ENCODE data around the gene PRUNE2.
"Not testable (repeated sequence)": the region's sequence is repeated elsewhere in the genome, so short reads cannot be mapped to it uniquely, and the experiment has no call there.

Gene PRUNE2

DNA sequence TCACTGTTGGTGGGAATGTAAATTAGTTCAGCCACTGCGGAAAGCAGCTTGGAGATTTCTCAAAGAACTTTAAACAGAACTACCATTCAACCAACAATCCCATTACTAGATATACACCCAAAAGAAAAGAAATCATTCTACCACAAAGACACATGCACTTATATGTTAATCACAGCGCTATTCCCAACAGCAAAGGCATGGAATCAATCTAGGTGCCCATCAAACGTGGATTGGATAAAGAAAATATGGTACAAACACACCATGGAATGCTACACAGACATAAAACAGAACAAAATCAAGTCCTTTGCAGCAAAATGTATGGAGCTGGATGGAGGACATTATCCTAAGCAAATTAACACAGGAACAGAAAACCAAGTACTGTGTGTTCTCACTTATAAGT is 42.1 kb downstream of the PRUNE2 start:
- no peaks in the 10 kb centered on the region for H3K27me3 ChIP-seq (ENCODE audit: control insufficient read depth, insufficient read depth, low read length)
- H3K36me3 ChIP-seq (ENCODE audit: insufficient read depth, low read length), result no peaks in the 10 kb centered on the region
- H3K4me2 ChIP-seq (ENCODE audit: low read length), result no peak overlapping the region
- no peaks in the 10 kb centered on the region for H3K9me3 ChIP-seq (replicated peaks; ENCODE audit: low read length)
- H3K4me3 ChIP-seq (ENCODE audit: low read length), result no peak overlapping the region
- H3K9ac ChIP-seq (ENCODE audit: low read depth, low read length), result no peak overlapping the region
- H3K4me1 ChIP-seq (ENCODE audit: control insufficient read depth, insufficient read depth, low read length), result peaks cover 26% of the 10 kb centered on the region

DNA sequence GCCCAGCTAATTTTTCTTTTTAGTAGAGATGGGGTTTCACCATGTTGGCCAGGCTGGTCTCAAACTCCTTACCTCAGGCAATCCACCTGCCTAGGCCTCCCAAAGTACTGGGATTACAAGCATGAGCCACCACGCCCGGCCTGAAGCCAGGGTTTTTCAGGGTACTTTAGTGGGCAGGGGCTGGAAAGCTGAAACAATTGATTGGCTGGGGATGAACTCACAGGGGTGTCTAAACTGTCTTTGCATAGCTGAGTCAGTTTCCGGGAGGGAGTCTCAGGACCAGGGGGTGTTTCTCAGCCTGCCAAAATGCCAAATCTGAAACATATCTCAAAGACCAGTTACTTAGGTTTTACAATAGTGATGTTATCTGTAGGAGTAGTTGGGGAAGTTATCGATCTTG is 46.1 kb downstream of the PRUNE2 start:
- Histone ChIP-seq H3K4me2 (ENCODE audit: low read length) (no peak overlapping the region), H3K27me3 (ENCODE audit: control insufficient read depth, insufficient read depth, low read length) (no peaks in the 10 kb centered on the region), H3K36me3 (ENCODE audit: insufficient read depth, low read length) (no peaks in the 10 kb centered on the region), H3K9ac (ENCODE audit: low read depth, low read length) (no peak overlapping the region), H3K4me1 (ENCODE audit: control insufficient read depth, insufficient read depth, low read length) (no peaks in the 10 kb centered on the region), H3K4me3 (ENCODE audit: low read length) (no peak overlapping the region), H3K9me3 (replicated peaks; ENCODE audit: low read length) (no peaks in the 10 kb centered on the region)

GRCh38 chr9:76858248-76858647 is 47.7 kb downstream of the PRUNE2 start:
- H3K4me1 ChIP-seq (ENCODE audit: control insufficient read depth, insufficient read depth, low read length); H3K4me2 ChIP-seq (ENCODE audit: low read length); H3K9me3 ChIP-seq (replicated peaks; ENCODE audit: low read length); H3K4me3 ChIP-seq (ENCODE audit: low read length); H3K27me3 ChIP-seq (ENCODE audit: control insufficient read depth, insufficient read depth, low read length); H3K9ac ChIP-seq (ENCODE audit: low read depth, low read length); H3K36me3 ChIP-seq (ENCODE audit: insufficient read depth, low read length): not testable (repeated sequence)

DNA sequence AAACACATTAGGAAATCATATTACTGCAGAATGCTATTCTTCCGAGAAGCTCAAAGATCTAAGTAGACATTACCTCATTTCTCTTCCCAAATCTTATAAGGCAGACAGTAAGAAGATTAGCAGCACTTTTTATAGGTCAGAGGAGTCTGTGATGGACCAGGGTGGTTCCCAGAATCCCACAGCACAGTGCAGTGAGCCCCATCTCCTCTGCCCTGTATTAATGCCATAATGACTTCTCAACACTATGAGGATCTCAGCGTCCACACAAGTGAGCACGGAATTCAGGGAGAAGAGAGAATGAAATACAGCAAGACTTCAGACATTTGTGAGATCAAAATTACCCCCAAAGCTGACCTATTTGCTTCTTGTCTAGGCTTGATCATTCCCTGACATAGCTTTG is 49.9 kb downstream of the PRUNE2 start:
- Histone ChIP-seq H3K4me2 (ENCODE audit: low read length) (no peak overlapping the region), H3K9me3 (replicated peaks; ENCODE audit: low read length) (no peaks in the 10 kb centered on the region), H3K36me3 (ENCODE audit: insufficient read depth, low read length) (no peaks in the 10 kb centered on the region), H3K9ac (ENCODE audit: low read depth, low read length) (no peak overlapping the region), H3K4me1 (ENCODE audit: control insufficient read depth, insufficient read depth, low read length) (no peaks in the 10 kb centered on the region), H3K27me3 (ENCODE audit: control insufficient read depth, insufficient read depth, low read length) (no peaks in the 10 kb centered on the region), H3K4me3 (ENCODE audit: low read length) (no peak overlapping the region)

DNA sequence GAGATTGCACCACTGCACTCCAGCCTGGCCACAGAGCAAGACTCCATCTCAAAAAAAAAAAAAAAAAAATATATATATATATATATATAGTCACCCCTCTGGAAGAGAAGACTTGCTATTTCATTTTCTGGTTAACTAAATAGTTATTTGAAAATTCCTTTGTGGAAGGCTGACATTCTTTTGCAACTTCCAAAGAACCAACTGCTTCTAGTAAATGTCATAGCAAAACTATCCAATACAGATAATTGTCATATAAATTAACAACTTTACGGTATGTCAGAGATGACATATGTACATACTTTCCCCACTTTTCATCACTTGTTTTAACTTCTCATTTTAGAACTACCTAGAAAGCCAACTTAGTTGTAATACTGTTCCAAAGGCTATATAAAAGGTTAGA is 50.9 kb downstream of the PRUNE2 start:
- Histone ChIP-seq H3K9ac (ENCODE audit: low read depth, low read length) (no peak overlapping the region), H3K27me3 (ENCODE audit: control insufficient read depth, insufficient read depth, low read length) (no peaks in the 10 kb centered on the region), H3K36me3 (ENCODE audit: insufficient read depth, low read length) (no peaks in the 10 kb centered on the region), H3K4me1 (ENCODE audit: control insufficient read depth, insufficient read depth, low read length) (no peaks in the 10 kb centered on the region), H3K9me3 (replicated peaks; ENCODE audit: low read length) (no peaks in the 10 kb centered on the region), H3K4me2 (ENCODE audit: low read length) (no peak overlapping the region), H3K4me3 (ENCODE audit: low read length) (no peak overlapping the region)

DNA sequence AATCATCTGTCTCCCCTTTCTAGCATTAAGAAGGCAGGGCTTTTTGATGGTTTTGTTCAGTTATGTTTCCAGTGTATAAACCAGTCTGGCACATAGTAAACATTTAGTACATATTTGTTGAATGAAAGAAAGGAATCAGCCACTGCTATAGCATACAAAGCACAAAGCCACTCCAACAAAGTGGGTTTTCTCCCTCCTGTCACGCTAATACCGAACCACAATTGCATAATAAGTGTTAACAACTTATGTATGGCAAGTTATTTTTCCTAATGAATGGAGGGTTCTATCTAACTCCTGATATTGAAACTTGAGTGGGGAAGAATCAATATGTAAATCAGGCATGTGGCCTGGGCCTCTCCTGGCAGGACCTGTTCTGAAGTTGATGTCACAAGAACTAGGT is 53.9 kb downstream of the PRUNE2 start:
- no peak overlapping the region for H3K4me3 ChIP-seq (ENCODE audit: low read length)
- H3K27me3 ChIP-seq (ENCODE audit: control insufficient read depth, insufficient read depth, low read length), result no peaks in the 10 kb centered on the region

DNA sequence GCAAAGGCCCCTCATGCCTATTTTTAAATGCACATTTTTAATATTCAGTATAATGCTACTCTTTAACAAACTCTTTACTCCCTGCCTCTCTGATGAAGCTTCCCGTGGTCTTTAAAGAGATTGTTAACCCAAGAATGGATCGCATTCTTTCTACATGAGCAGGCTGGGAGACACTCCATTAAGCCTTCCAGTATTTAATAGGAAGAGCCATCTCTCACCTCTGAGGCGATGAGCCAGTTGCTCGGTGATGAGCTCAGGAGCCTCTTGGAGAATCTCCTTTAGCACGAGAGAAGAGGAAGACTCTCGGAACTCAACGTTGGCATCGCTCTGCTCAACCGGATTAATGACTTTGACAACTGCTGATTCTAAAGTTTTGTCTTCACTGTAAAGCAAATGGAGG is 59.6 kb downstream of the PRUNE2 start:
- Histone ChIP-seq H3K4me3 (ENCODE audit: low read length) (no peak overlapping the region), H3K36me3 (ENCODE audit: insufficient read depth, low read length) (peaks cover 7% of the 10 kb centered on the region), H3K27me3 (ENCODE audit: control insufficient read depth, insufficient read depth, low read length) (no peaks in the 10 kb centered on the region), H3K4me1 (ENCODE audit: control insufficient read depth, insufficient read depth, low read length) (no peaks in the 10 kb centered on the region), H3K9ac (ENCODE audit: low read depth, low read length) (no peak overlapping the region), H3K9me3 (replicated peaks; ENCODE audit: low read length) (no peaks in the 10 kb centered on the region), H3K4me2 (ENCODE audit: low read length) (no peak overlapping the region)

More for the DNA sequence above, 53.9 kb downstream of the PRUNE2 start:
- Histone ChIP-seq H3K9me3 (replicated peaks; ENCODE audit: low read length) (no peaks in the 10 kb centered on the region), H3K9ac (ENCODE audit: low read depth, low read length) (no peak overlapping the region), H3K4me2 (ENCODE audit: low read length) (no peak overlapping the region), H3K36me3 (ENCODE audit: insufficient read depth, low read length) (no peaks in the 10 kb centered on the region), H3K4me1 (ENCODE audit: control insufficient read depth, insufficient read depth, low read length) (no peaks in the 10 kb centered on the region)

- Histone ChIP-seq H3K27me3 (ENCODE audit: control insufficient read depth, insufficient read depth, low read length) (no peaks in the 10 kb centered on the region), H3K36me3 (ENCODE audit: insufficient read depth, low read length) (peaks cover 7% of the 10 kb centered on the region), H3K9me3 (replicated peaks; ENCODE audit: low read length) (no peaks in the 10 kb centered on the region), H3K4me3 (ENCODE audit: low read length) (no peak overlapping the region), H3K4me2 (ENCODE audit: low read length) (no peak overlapping the region), H3K4me1 (ENCODE audit: control insufficient read depth, insufficient read depth, low read length) (no peaks in the 10 kb centered on the region), H3K9ac (ENCODE audit: low read depth, low read length) (no peak overlapping the region)
Measured at GRCh38 chr9:76845254-76845653, 60.7 kb downstream of the PRUNE2 start.

- H3K36me3 ChIP-seq (ENCODE audit: insufficient read depth, low read length), result no peaks in the 10 kb centered on the region
- no peaks in the 10 kb centered on the region for H3K27me3 ChIP-seq (ENCODE audit: control insufficient read depth, insufficient read depth, low read length)
- H3K4me1 ChIP-seq (ENCODE audit: control insufficient read depth, insufficient read depth, low read length), result peaks cover 27% of the 10 kb centered on the region
- peak overlapping the region; percentile 46 for H3K4me3 ChIP-seq (ENCODE audit: low read length)
- H3K4me2 ChIP-seq (ENCODE audit: low read length), result peak overlapping the region; percentile 65
- H3K9me3 ChIP-seq (replicated peaks; ENCODE audit: low read length), result no peaks in the 10 kb centered on the region
- H3K9ac ChIP-seq (ENCODE audit: low read depth, low read length), result peak overlapping the region; percentile 64
Measured at GRCh38 chr9:76835571-76836283, 70.2 kb downstream of the PRUNE2 start.

DNA sequence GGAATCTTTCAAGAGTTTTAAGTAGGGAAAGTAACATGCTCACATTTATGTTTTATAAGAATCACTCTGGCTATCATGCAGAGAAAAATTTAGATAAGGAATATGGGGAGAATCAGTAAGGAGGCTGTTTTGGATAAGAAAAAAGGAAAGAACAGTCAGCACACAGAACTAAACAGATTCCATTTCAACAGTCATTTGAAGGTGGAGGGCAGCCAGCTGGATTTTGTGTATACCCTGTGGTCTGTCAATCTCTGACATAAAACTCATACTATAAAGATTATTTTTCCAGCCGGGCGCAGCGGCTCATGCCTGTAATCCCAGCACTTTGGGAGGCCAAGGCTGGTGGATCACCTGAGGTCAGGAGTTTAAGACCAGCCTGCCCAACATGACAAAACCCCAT is 77.5 kb downstream of the PRUNE2 start:
- H3K36me3 ChIP-seq (ENCODE audit: insufficient read depth, low read length), result peaks cover 14% of the 10 kb centered on the region
- H3K4me1 ChIP-seq (ENCODE audit: control insufficient read depth, insufficient read depth, low read length), result no peaks in the 10 kb centered on the region
- no peak overlapping the region for H3K9ac ChIP-seq (ENCODE audit: low read depth, low read length)
- no peak overlapping the region for H3K4me2 ChIP-seq (ENCODE audit: low read length)
- no peak overlapping the region for H3K4me3 ChIP-seq (ENCODE audit: low read length)
- H3K27me3 ChIP-seq (ENCODE audit: control insufficient read depth, insufficient read depth, low read length), result no peaks in the 10 kb centered on the region
- H3K9me3 ChIP-seq (replicated peaks; ENCODE audit: low read length), result no peaks in the 10 kb centered on the region

- H3K36me3 ChIP-seq (ENCODE audit: insufficient read depth, low read length), result peaks cover 16% of the 10 kb centered on the region
- no peaks in the 10 kb centered on the region for H3K4me1 ChIP-seq (ENCODE audit: control insufficient read depth, insufficient read depth, low read length)
- no peaks in the 10 kb centered on the region for H3K27me3 ChIP-seq (ENCODE audit: control insufficient read depth, insufficient read depth, low read length)
- no peaks in the 10 kb centered on the region for H3K9me3 ChIP-seq (replicated peaks; ENCODE audit: low read length)
- no peak overlapping the region for H3K4me2 ChIP-seq (ENCODE audit: low read length)
- no peak overlapping the region for H3K9ac ChIP-seq (ENCODE audit: low read depth, low read length)
- no peak overlapping the region for H3K4me3 ChIP-seq (ENCODE audit: low read length)
Measured at GRCh38 chr9:76827296-76828080, 78.4 kb downstream of the PRUNE2 start.

DNA sequence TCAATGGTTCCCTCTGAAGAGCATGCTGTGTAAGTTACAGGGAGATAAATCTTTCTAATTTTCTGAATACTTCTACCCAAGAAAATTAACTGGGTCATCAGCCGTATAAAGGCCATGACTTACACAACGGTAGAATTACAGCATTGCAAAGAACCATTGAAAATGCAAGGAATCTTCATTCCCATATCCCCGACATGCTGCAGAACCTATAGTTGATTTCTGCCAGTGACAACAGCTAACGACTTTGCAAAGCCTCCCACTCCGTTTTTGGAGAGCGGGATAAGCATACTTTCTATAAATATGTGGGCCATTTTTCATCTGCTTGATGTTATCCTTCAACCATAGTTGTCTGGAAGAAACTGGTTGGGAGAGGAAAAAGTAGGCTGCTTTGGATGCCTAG is 85.5 kb downstream of the PRUNE2 start:
- Histone ChIP-seq H3K4me2 (ENCODE audit: low read length) (no peak overlapping the region), H3K9me3 (replicated peaks; ENCODE audit: low read length) (no peaks in the 10 kb centered on the region), H3K27me3 (ENCODE audit: control insufficient read depth, insufficient read depth, low read length) (no peaks in the 10 kb centered on the region), H3K4me1 (ENCODE audit: control insufficient read depth, insufficient read depth, low read length) (peaks cover 23% of the 10 kb centered on the region), H3K9ac (ENCODE audit: low read depth, low read length) (no peak overlapping the region), H3K36me3 (ENCODE audit: insufficient read depth, low read length) (peaks cover 12% of the 10 kb centered on the region), H3K4me3 (ENCODE audit: low read length) (no peak overlapping the region)

All from skeletal muscle satellite cell (primary cell).